SH-SY5Y (cell line): ENCODE results near the gene AKR7A3.

Experiments
- GATA2 ChIP-seq: IDR thresholded peaks from 2 replicates; pipeline ENCODE4 v1.6.1; 2011; ENCODE audit warnings: mild to moderate bottlenecking, low read depth, low read length
- GATA3 ChIP-seq: IDR thresholded peaks from 2 replicates; pipeline ENCODE4 v1.6.1; 2011; ENCODE audit warnings: low read depth, mild to moderate bottlenecking, low read length, moderate library complexity

Gene AKR7A3

DNA sequence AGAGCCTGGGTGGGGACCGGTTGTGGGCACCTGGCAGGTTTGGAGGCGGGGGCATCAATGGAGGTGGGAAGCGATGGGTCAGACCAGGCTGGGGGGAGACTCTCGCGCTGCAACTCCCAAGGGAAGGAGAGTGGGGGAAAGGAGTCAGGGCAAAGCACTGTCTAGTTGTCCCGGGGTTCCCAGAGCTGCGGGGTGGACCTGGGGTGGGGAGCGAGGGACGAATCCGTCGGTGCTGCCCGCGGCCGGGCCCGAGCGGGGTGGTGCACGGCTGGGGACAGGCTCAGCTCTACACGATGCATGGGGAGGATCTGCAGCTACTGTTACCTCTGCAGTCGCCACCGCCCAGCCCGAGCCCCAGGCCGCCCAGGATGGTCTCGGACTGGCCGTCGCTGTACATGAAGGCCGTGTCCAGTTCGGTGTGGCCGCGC lies 22.9 kb upstream of the AKR7A3 start:
- TF ChIP-seq GATA2 = no peak
- TF ChIP-seq GATA3 = no peak

DNA sequence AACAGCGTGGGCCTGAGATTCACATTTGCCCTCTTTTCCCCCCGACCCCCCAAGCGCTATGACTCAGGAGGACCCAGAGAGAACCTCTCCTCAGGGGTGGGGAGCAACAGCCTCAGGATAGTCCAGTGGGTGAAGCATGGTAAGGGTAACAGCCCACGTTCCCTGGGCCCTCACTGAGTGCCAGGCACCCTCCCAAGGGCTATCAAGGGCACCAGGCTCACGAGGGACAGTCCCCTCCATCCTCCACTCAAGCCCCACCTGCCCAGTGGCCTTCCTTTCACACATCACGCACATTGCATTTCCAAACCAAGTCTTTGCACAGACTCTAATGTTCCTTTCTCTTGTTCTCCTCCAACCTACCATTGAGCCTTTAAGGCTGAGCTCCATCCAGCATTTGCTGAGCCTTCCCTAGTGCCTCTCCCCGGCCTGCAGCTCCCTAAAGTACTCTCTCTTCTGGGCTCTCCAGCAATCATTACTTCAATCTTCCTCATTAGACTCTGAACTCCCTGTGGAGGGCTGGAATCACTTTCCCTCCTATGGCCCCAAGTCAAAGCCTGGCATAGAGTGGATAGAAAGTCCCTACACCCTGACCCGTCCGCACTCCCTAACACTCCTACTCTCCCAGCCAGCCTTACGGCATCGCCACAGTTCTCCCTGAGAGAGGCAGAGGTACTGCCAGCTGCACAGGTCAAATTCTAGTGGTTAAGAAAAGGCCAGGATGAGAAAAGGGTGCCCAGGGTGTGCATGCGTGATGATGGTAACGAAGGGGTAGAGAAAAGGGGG lies 22.3 kb upstream of the AKR7A3 start:
- no peak for TF ChIP-seq GATA3
- no peak for TF ChIP-seq GATA2

DNA sequence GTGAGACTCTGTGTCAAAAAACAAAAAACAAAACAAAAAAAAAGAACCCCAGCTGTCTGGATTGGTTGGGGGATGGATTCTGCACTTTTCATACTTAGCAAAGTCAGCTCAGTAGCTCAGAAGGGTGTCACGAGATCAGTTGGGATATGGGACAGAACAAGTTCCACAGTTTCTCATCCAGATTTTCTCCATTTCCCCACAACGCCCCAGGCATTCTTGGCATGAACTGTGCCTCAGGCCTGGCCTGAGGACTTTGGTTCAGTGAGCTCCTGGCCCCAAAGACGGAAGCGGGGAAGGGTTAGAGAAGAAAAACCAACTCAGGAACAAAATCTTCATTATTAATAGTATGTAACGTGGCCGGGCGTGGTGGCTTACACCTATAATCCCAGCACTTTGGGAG lies 21.5 kb upstream of the AKR7A3 start:
- TF ChIP-seq GATA2 = no peak
- no peak for TF ChIP-seq GATA3

DNA sequence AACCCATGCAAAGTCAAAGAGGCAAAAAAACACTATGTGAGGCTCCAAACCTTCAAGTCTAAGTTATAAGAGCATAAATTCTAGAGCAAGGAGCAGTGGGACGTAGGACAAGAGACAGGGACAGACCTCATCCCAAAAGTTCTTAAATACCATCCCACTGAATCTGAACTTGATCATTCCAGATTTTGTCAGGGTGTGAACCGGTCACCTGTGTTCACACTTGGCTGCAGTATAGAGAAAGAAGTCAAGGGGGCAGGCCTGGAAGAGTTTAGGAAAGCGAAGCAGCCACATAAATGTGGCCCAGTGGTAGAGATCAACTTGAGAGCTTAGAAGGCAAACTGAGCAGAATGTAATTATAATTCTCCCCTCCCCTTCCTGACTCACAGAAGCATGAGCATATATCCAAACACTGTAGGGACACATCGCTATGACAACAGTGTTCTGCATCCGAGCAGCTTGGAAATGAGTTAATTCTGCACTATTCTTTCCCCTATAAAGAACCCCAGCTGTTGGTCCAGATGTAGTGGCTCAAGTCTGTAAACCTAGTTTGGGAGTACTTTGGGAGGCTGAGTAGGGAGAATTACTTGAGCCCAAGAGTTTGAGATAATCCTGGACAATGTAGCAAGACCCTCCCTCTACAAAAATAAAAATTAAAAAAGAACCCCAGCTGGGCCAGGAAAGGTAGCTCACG lies 20.7 kb upstream of the AKR7A3 start:
- no peak for TF ChIP-seq GATA3
- no peak for TF ChIP-seq GATA2

DNA sequence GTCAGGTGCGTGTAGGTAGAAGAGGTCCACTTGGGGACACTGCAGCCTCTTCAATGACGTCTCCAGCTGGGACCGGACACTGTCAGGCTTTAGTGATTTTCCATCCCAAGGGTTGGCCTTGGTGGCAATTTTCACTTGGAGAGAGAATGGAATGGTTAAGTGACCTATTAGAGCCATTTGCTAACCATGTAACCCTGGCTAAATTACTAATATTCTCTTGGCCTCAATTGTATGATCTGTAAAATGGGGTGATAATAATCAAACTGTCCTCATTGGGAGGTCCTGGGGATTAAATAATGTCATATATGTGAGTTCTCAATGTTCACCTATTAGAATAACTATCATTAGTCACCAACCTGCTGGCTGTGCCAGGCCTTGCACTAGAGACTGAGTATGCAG lies 19.9 kb upstream of the AKR7A3 start:
- no peak for TF ChIP-seq GATA2
- TF ChIP-seq GATA3 = no peak

DNA sequence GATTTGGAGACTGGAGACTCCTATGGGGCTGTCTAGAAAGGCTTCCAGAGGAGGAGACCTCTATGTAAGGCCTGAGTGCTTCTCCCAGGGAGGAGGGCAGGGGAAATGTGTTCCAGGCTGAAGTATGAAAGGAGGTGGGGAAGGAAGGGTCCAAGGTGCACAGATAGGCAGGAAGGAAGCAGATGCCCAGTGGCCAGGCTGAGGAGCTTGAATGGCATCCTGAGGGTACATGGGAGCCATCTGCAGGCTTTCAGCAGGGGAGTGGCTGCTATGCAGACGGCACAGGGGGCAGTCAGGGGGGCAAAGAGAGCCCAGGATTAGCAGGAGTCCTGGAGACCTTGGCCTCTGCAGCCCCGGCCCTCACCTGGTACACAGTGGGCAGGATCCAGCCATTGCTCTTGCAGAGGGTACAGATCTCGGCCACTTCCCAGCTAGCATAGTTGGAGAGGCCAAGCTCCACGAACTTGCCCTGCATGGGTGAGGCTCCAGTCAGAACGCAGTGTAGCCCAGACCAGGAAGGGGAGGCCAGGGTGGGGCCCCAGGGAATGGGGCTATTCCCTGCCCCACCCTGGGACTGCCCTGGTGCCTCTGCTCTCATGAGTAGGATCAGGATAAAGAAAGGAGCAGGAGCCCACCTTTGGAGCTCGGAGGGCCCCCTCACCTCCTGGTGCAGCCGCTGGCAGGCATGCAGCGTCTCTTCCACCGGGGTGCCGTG lies 19.4 kb upstream of the AKR7A3 start:
- TF ChIP-seq GATA2 (no peak), GATA3 (no peak)

DNA sequence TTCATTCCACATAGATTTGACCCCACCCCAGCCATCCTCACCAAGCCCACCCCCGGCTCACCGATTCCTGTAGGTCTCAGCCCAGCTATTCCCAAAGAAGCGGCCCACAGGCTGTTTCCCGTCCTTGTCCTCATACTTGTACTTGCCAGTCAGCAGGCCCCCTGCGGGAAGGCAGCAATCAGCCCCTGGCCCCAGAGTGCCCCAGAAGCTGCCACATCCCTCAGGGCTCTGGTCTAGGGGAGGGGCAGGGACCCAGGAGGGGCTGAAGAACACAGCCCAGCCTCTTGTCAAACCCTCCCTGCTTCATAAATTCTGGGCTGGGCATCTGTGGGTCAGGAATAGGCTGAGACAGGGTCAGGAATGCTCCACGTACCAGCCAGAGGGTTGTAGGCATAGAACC lies 18.4 kb upstream of the AKR7A3 start:
- TF ChIP-seq GATA3 = no peak
- TF ChIP-seq GATA2 = no peak

DNA sequence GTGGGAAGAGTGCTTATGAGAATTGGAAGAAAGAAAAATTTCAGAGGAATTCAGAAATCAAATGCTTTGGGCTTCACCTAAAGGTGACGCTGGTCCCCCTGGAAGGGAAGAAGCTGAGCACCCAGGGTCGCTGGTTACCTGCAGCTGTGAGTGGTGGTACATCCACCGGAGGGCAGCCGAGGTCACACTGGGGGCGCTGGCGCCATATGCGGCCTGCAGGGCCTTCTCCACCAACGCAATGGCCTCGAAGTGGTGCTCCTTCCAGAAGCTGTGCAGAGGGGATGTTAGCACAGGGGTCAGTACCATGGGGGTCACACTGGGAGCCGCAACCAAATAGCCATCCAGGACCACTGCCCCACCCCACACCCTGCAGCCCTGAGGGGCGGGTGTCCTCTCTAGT lies 17.3 kb upstream of the AKR7A3 start:
- TF ChIP-seq GATA3 (no peak), GATA2 (no peak)

DNA sequence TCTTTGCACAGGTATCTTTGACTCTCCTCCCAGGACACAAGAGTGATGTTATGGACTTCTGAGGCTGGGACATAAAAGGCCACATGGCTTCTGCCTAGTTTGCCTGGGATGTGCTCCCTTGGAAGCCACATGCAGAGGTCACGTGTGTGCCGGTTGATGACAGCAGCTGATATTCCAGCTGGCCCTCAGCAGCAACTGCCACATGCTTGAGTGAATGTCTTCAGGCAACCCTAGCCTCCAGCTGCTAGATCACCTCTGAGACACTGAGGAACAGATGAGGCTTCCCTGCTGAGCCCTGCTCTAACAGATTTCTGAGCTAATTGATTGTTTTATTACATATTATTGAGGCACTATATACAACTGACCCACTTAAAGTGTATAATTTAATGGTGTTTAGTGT lies 11.6 kb upstream of the AKR7A3 start:
- no peak for TF ChIP-seq GATA2
- TF ChIP-seq GATA3 = no peak

DNA sequence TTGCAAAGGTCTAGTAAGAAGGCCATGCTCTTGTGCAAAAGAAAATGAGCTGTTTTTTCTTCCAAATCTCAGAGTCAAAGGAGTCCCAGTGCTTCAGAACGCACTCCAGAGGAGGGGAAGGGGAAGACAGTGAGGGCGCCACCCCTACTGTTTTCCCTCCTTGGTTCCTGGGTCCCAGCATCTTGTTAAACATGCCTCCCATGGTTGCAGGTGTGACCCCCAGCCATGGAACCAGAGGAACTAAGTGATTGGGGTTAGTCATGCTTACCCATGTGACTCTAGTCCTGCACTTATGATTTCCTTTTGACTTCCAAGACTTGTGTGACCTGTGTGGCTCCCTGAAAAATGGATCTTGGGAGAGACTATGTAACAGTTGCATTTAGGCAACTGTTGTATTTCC lies 6.1 kb upstream of the AKR7A3 start:
- TF ChIP-seq GATA2 (no peak), GATA3 (no peak)

DNA sequence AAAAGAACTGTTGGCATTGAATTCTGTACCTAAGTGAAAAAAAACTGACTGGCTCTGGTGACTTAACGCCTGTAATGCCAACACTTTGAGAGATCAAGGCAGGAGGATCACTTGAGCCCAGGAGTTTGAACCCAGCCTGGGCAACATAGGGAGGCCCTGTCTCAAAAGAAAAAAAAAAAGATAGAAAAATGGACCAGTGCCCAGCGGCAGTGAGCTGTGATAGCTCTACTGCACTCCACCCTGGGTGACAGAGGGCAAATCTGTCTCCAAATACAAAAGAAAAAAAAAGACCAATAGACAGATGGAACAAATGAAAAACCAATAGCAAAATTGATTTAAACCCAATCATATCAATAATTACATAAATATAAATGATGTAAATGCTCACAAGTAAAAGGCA lies 674 bp upstream of the AKR7A3 start:
- no peak for TF ChIP-seq GATA3
- TF ChIP-seq GATA2 = no peak

DNA sequence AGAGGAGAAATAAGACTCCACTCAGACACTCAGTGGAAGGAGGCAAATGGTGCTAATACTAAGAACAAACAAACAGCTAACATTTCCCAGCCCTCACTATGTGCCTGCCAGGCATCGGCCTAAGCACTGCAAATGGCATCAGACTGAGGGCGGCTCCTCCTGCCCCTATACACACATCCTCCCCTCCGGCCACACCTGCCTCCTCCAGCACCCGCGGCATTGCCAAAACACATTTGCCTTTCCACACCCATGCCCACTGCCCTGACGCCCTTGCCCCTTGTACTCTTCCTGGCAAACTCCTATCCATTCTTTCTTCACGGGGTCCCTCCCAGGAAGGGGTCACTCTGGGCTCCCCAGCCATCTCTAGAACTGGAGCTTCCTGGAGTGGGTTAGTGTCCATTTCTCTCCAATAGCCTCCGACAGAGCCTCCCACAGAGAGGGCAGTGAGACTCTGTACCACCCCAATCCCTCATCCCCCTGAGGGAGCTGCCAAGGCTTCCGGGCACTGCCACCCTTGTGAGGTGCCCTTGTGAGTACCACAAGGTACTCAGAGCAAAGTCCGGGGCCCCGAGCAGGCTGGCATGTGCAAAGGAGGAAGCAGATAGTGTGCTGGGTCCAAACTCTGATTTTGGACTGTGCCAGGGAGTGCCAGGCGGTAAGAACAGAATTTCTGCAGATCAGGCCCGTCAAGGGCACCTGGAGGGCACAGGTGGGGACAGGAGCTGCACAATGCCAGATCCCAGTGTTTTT lies 959 bp downstream of the AKR7A3 start:
- TF ChIP-seq GATA3 (no peak), GATA2 (no peak)

DNA sequence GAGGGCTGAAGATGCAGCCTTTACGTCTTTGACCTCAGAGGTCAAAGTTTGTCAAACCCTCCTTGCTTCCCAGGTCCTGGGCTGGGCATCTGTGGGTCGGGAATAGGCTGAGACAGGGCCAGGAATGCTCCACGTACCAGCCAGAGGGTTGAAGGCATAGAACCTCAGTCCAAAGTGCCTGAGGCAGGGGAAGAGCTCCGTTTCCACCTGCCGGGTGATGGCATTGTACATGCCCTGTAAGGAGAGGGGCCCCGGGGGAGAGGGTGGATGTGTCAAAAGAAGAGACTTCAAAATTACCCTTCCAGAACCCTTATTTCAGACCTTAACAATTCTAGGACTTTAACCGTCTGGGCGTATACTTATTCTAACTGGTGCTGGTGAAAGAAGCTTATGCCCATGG lies 3.7 kb downstream of the AKR7A3 start:
- no peak for TF ChIP-seq GATA3
- TF ChIP-seq GATA2 = no peak

DNA sequence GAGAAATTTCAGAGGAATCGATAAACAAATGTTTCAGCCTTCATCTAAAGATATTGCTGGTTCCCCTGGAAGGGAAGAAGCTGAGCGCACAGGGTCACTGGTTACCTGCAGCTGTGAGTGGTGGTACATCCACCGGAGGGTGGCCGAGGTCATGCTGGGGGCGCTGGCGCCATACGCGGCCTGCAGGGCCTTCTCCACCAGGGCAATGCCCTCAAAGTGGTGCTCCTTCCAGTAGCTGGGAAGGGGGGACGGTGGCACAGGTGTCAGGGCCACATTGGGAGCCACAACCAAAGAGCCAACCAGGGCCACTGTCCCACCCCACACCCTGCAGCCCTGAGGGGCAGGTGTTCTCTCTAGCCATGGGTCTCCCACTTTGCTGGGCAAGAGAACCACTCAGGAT lies 4.7 kb downstream of the AKR7A3 start:
- TF ChIP-seq GATA3 (no peak), GATA2 (no peak)
